Measurements from ENCODE around the gene GLIS2.

- TF ChIP-seq SIN3A (IDR thresholded peaks at IDR 0.05; ENCODE audit: borderline replicate concordance, insufficient read depth, low read length) (no peak), POLR2AphosphoS5 (IDR thresholded peaks at IDR 0.05; ENCODE audit: low read depth, low read length) (no peak), REST (IDR thresholded peaks at IDR 0.05; ENCODE audit: insufficient read depth in 1 of 2, low read depth in 2 of 2, low read length in 2 of 2) (no peak), TAF1 (IDR thresholded peaks at IDR 0.05; ENCODE audit: borderline replicate concordance, insufficient read depth, low read length) (no peak), FOXP2 (optimal IDR thresholded peaks at IDR 0.05; ENCODE audit: borderline replicate concordance, extremely low read depth, extremely low read length, insufficient read depth) (no peak)
Measured at GRCh38 chr16:4323845-4324488, 8.1 kb downstream of the GLIS2 start.
